A549 (cell line): ENCODE data around the gene PLD1. TPM values are rescaled to one million over a fixed set of nuclear protein-coding genes. Genes with fewer than 3 reads are reported as not detected.

Experiments used
- ATAC-seq, 2 experiments: fragments of 200-7000 bp in 1 of 2; fragments of >200 bp in 1 of 2; cut with Nextera tagmentation in 1 of 2; cut with Tn5 transposase in 1 of 2; 3 replicates each; pipeline versions ENCODE4 v1.8.0 to v1.9.1; 2018 to 2020; ENCODE audit warnings: mild to moderate bottlenecking in 1 of 2, moderate library complexity in 1 of 2
- CTCF ChIA-PET: fragments of 300-600 bp; sonication (Branson Sonifier 250); formaldehyde crosslinking; extraction: SDS; loops from one replicate; lab custom pipeline; 2021; ENCODE audit warnings: antibody characterized with exemption, inconsistent platforms; lab: Yijun Ruan, JAX
- POLR2A ChIA-PET: fragments of 350-600 bp; formaldehyde crosslinking; extraction: SDS; loops from one replicate; lab custom pipeline; 2021; ENCODE audit warnings: antibody characterized with exemption, inconsistent platforms; lab: Yijun Ruan, JAX
- DNase-seq, 2 experiments: peaks; one replicate each; pipeline versions ENCODE4 v3.0.0 to v3.0.0-alpha.2; 2011 to 2016; ENCODE audit warnings: low read depth in 1 of 2, low spot score in 1 of 2
- FAIRE-seq: peaks from 2 replicates; lab custom pipeline; 2011; peaks lifted over from hg19 to GRCh38; lab: Jason Lieb, UNC
- H3K27ac ChIP-seq, 2 experiments: fragments of >200 bp; sonication (Bioruptor Twin); formaldehyde crosslinking; 3 replicates each; pipeline ENCODE4 v1.5.1; 2016 to 2017
- H3K4me1 ChIP-seq: fragments of >200 bp; sonication (Bioruptor Twin); formaldehyde crosslinking; 3 replicates; pipeline ENCODE4 v1.6.1; 2016
- H3K4me2 ChIP-seq: fragments of >200 bp; sonication (Bioruptor Twin); formaldehyde crosslinking; 3 replicates; pipeline ENCODE4 v1.6.1; 2016
- H3K4me3 ChIP-seq: fragments of >200 bp; sonication (Bioruptor Twin); formaldehyde crosslinking; 3 replicates; pipeline ENCODE4 v1.5.1; 2016
- H3K9me3 ChIP-seq: fragments of >200 bp; sonication (Bioruptor Twin); formaldehyde crosslinking; 3 replicates; pipeline ENCODE4 v1.6.1; 2016
- BHLHE40 ChIP-seq: IDR thresholded peaks from 2 replicates; pipeline ENCODE4 v1.6.1; 2012; ENCODE audit warnings: low read depth, low read length, inconsistent platforms
- CEBPB ChIP-seq, 2 experiments: fragments of >200 bp in 1 of 2; sonication (Bioruptor Twin) in 1 of 2; formaldehyde crosslinking in 1 of 2; IDR thresholded peaks; 2 replicates each; pipeline ENCODE4 v1.6.1; 2012 to 2016
- E2F6 ChIP-seq: IDR thresholded peaks from 2 replicates; pipeline ENCODE4 v1.6.1; 2012; ENCODE audit warnings: low read depth, borderline replicate concordance
- ELK1 ChIP-seq: fragments of 150-350 bp; IDR thresholded peaks from 2 replicates; pipeline ENCODE4 v1.6.1; 2014; ENCODE audit warnings: low read depth, mild to moderate bottlenecking, low read length
- EP300 ChIP-seq, 2 experiments: fragments of >200 bp; sonication (Bioruptor Twin); formaldehyde crosslinking; IDR thresholded peaks; 2 replicates in 1 of 2; 3 replicates in 1 of 2; pipeline ENCODE4 v1.6.1; 2016 to 2017
- FOSB ChIP-seq: fragments of 250-450 bp; sonication (Bioruptor Pico); IDR thresholded peaks from 2 replicates; pipeline ENCODE4 v1.5.0; 2020; ENCODE audit warnings: mild to moderate bottlenecking, moderate library complexity
- FOSL2 ChIP-seq, 2 experiments: fragments of 450-650 bp in 1 of 2; fragments of >200 bp in 1 of 2; sonication (Bioruptor Twin) in 1 of 2; formaldehyde crosslinking; IDR thresholded peaks; 2 replicates each; pipeline versions ENCODE4 v1.5.0 to v1.6.1; 2016 to 2020; ENCODE audit warnings: mild to moderate bottlenecking in 1 of 2, moderate library complexity in 1 of 2
- GATA3 ChIP-seq: IDR thresholded peaks from 2 replicates; pipeline ENCODE4 v1.6.1; 2012; ENCODE audit warnings: borderline replicate concordance
- HOXA7 ChIP-seq: fragments of 250-450 bp; sonication (Bioruptor Pico); IDR thresholded peaks from 2 replicates; pipeline ENCODE4 v1.5.0; 2020; ENCODE audit warnings: mild to moderate bottlenecking, moderate library complexity
- HOXB13 ChIP-seq: fragments of 250-450 bp; sonication (Bioruptor Pico); IDR thresholded peaks from 2 replicates; pipeline ENCODE4 v1.5.0; 2020; ENCODE audit warnings: low read depth, mild to moderate bottlenecking, moderate library complexity
- HOXB5 ChIP-seq: fragments of 250-450 bp; sonication (Bioruptor Pico); IDR thresholded peaks from 2 replicates; pipeline ENCODE4 v1.5.0; 2020; ENCODE audit warnings: mild to moderate bottlenecking, moderate library complexity
- JUNB ChIP-seq: fragments of >200 bp; sonication (Bioruptor Twin); formaldehyde crosslinking; IDR thresholded peaks from 2 replicates; pipeline ENCODE4 v1.6.1; 2016
- KDM1A ChIP-seq: fragments of 200-600 bp; sonication (generic); IDR thresholded peaks from 2 replicates; pipeline ENCODE4 v1.6.1; 2016; ENCODE audit warnings: low read depth, mild to moderate bottlenecking
- MAFK ChIP-seq: fragments of 450-650 bp; IDR thresholded peaks from 2 replicates; pipeline ENCODE4 v1.6.1; 2014; ENCODE audit not compliant: partially characterized antibody
- MAZ ChIP-seq: fragments of 150-350 bp; IDR thresholded peaks from 2 replicates; pipeline ENCODE4 v1.6.1; 2014; ENCODE audit warnings: antibody characterized with exemption, low read depth, low read length, borderline replicate concordance
- MYC ChIP-seq: IDR thresholded peaks from 2 replicates; pipeline ENCODE4 v1.6.1; 2012; ENCODE audit warnings: mild to moderate bottlenecking, inconsistent platforms, low read length, improper control_type of control experiment, borderline replicate concordance
- NFE2L2 ChIP-seq: fragments of 150-350 bp; conservative IDR thresholded peaks from 2 replicates; pipeline ENCODE4 v1.6.1; 2014; ENCODE audit warnings: low read length
- NR3C1 ChIP-seq: fragments of >200 bp; sonication (Bioruptor Twin); formaldehyde crosslinking; IDR thresholded peaks from 3 replicates; pipeline ENCODE4 v1.6.1; 2017
- PHF8 ChIP-seq: fragments of 200-600 bp; sonication (generic); IDR thresholded peaks from 2 replicates; pipeline ENCODE4 v1.6.1; 2016; ENCODE audit warnings: low read depth, mild to moderate bottlenecking, antibody characterized with exemption, moderate library complexity, borderline replicate concordance
- POLR2A ChIP-seq: IDR thresholded peaks from 2 replicates; pipeline ENCODE4 v1.6.1; 2012; ENCODE audit warnings: mild to moderate bottlenecking, low read length
- POLR2AphosphoS2 ChIP-seq: conservative IDR thresholded peaks from 2 replicates; pipeline ENCODE4 v1.6.1; 2012; ENCODE audit warnings: low read length, improper control_type of control experiment, inconsistent platforms
- RAD21 ChIP-seq, 2 experiments: fragments of >200 bp in 1 of 2; sonication (Bioruptor Twin) in 1 of 2; formaldehyde crosslinking in 1 of 2; IDR thresholded peaks in 1 of 2; conservative IDR thresholded peaks in 1 of 2; 2 replicates in 1 of 2; 3 replicates in 1 of 2; pipeline ENCODE4 v1.6.1; 2012 to 2018; ENCODE audit warnings: inconsistent platforms in 1 of 2
- RARB ChIP-seq: fragments of 250-450 bp; sonication (Bioruptor Pico); IDR thresholded peaks from 2 replicates; pipeline ENCODE4 v1.8.0; 2021; ENCODE audit warnings: mild to moderate bottlenecking, moderate library complexity
- RCOR1 ChIP-seq: fragments of 150-350 bp; IDR thresholded peaks from 2 replicates; pipeline ENCODE4 v1.6.1; 2014; ENCODE audit warnings: antibody characterized with exemption, low read length, low read depth
- REST ChIP-seq: fragments of 200-600 bp; sonication (generic); IDR thresholded peaks from 2 replicates; pipeline ENCODE4 v1.6.1; 2016; ENCODE audit warnings: antibody characterized with exemption, mild to moderate bottlenecking, moderate library complexity
- SMC3 ChIP-seq: fragments of >200 bp; sonication (Bioruptor Twin); formaldehyde crosslinking; IDR thresholded peaks from 3 replicates; pipeline ENCODE4 v1.6.1; 2018; ENCODE audit warnings: inconsistent platforms
- USF2 ChIP-seq: fragments of 450-650 bp; IDR thresholded peaks from 2 replicates; pipeline ENCODE4 v1.6.1; 2014; ENCODE audit warnings: antibody characterized with exemption
- ZC3H11A ChIP-seq: fragments of 450-650 bp; IDR thresholded peaks from 2 replicates; pipeline ENCODE4 v1.6.1; 2014; ENCODE audit warnings: antibody characterized with exemption, mild to moderate bottlenecking
- ZNF302 ChIP-seq: fragments of 250-450 bp; sonication (Bioruptor Pico); IDR thresholded peaks from 2 replicates; pipeline ENCODE4 v1.9.0; 2021; ENCODE audit warnings: inconsistent platforms, mild to moderate bottlenecking, moderate library complexity
- ZSCAN20 ChIP-seq: fragments of 250-450 bp; sonication (Bioruptor Pico); IDR thresholded peaks from 2 replicates; pipeline ENCODE4 v1.8.0; 2022; ENCODE audit warnings: mild to moderate bottlenecking, moderate library complexity
- WGBS: methylation state at CpG from one replicate; pipeline ENCODE4 v1.1.6; 2017; ENCODE audit errors: missing lambda C conversion rate; 5-methylcytosine and 5-hydroxymethylcytosine counted together
- polyA plus RNA-seq, 4 experiments: library from polyadenylated mRNA; depleted of rRNA in 3 of 4; stranded (reverse); fragments of >200 nt; fragmentation: RNase III in 1 of 4; extraction: RNeasy Plus Mini Kit Qiagen cat#74134 plus additional on column Dnase treatment in 1 of 4; gene quantifications; 2 replicates in 3 of 4; 3 replicates in 1 of 4; pipeline ENCODE4 v1.2.3, GENCODE V29; 2011 to 2017

PLD1 gene
- polyA plus RNA-seq, 2 of the 4 experiments (the other 2 are of a cell fraction): 6.6 to 27.2 TPM

- H3K9me3 ChIP-seq: no peaks in the 10 kb centered on the region
- ATAC-seq (no peak), DNase-seq (no peak), FAIRE-seq (no peak)
- ChIA-PET CTCF (no interaction called here), POLR2A (no interaction called here)
- TF ChIP-seq MYC (no peak), ZNF302 (CRISPR knock-in tag) (no peak), USF2 (no peak), POLR2AphosphoS2 (no peak), PHF8 (no peak), REST (no peak), NR3C1 (no peak), BHLHE40 (no peak), FOSB (no peak), RARB (no peak), JUNB (no peak), HOXA7 (CRISPR knock-in tag) (no peak), RAD21 (conservative IDR thresholded peaks at IDR 0.05 in 1 of 2, IDR thresholded peaks at IDR 0.05 in 1 of 2) (no peak)
- no peaks in the 10 kb centered on the region for H3K4me1 ChIP-seq
- no peak overlapping the region for H3K4me3 ChIP-seq
- 61% methylated on average over 3 of the region's 3 CpGs for WGBS
- H3K4me2 ChIP-seq: no peak overlapping the region
- H3K27ac ChIP-seq: no peak overlapping the region
Measured at GRCh38 chr3:171586274-171586673, 224.0 kb downstream of the PLD1 start.

GRCh38 chr3:171585039-171585438, 225.2 kb downstream of the PLD1 start:
- no peak for TF ChIP-seq NFE2L2
- no peak for TF ChIP-seq RCOR1
- TF ChIP-seq ZC3H11A: no peak
- no peak for TF ChIP-seq RAD21 (conservative IDR thresholded peaks at IDR 0.05 in 1 of 2, IDR thresholded peaks at IDR 0.05 in 1 of 2)
- TF ChIP-seq E2F6: no peak
- no peak for TF ChIP-seq CEBPB (IDR thresholded peaks at IDR 0.05)
- no peak for TF ChIP-seq ZNF302 (CRISPR knock-in tag)
- CTCF ChIA-PET: interaction anchor here (1.3 to 1.4 kb wide), 2 partner anchors 19 to 398 kb away, joined by 3 to 5 read pairs; no protein-coding TSS in a partner anchor
- POLR2A ChIA-PET: no interaction called here
- DNase-seq (no peak), FAIRE-seq (no peak), ATAC-seq (no peak)
- Histone ChIP-seq H3K4me2 (no peak overlapping the region), H3K27ac (no peak overlapping the region), H3K4me1 (no peaks in the 10 kb centered on the region), H3K4me3 (no peak overlapping the region), H3K9me3 (no peaks in the 10 kb centered on the region)
- WGBS: 52% methylated on average over 3 of the region's 3 CpGs

- Histone ChIP-seq H3K27ac (no peak overlapping the region), H3K4me3 (no peak overlapping the region), H3K4me2 (no peak overlapping the region), H3K4me1 (no peaks in the 10 kb centered on the region), H3K9me3 (no peaks in the 10 kb centered on the region)
- DNase-seq (no peak), FAIRE-seq (no peak), ATAC-seq (no peak)
- ChIA-PET CTCF (interaction anchor here (1.3 to 1.4 kb wide), 2 partner anchors 18 to 397 kb away, joined by 3 to 5 read pairs; no protein-coding TSS in a partner anchor), POLR2A (no interaction called here)
- TF ChIP-seq MAFK (no peak), HOXB5 (CRISPR knock-in tag) (no peak), CEBPB (IDR thresholded peaks at IDR 0.05) (no peak), HOXB13 (CRISPR knock-in tag) (no peak), FOSL2 (IDR thresholded peaks at IDR 0.05) (no peak), FOSL2 (CRISPR knock-in tag; IDR thresholded peaks at IDR 0.05) (no peak), KDM1A (no peak), SMC3 (no peak), EP300 (IDR thresholded peaks at IDR 0.05) (no peak), POLR2A (no peak), GATA3 (no peak), MYC (no peak), ELK1 (no peak), MAZ (no peak), ZSCAN20 (CRISPR knock-in tag) (no peak)
Measured at GRCh38 chr3:171584100-171584499, 226.2 kb downstream of the PLD1 start.
